ENCODE results near the gene CNOT4.
"Not testable (repeated sequence)": the region's sequence is repeated elsewhere in the genome, so short reads cannot be mapped to it uniquely, and the experiment has no call there.

Gene CNOT4

GRCh38 chr7:135326636-135327280, 183.1 kb downstream of the CNOT4 start:
- no peak for ATAC-seq
- peaks cover 11% of the 10 kb centered on the region for H3K27me3 Mint-ChIP-seq
- no peak overlapping the region for H3K27ac Mint-ChIP-seq
- H3K4me1 Mint-ChIP-seq = no peaks in the 10 kb centered on the region
- DNase-seq = no peak
- no peak overlapping the region for H3K4me3 Mint-ChIP-seq
- H3K9me3 Mint-ChIP-seq = peaks cover 30 to 51% of the 10 kb centered on the region in 2 donors

- H3K4me3 Mint-ChIP-seq = no peak overlapping the region
- peaks cover 1% of the 10 kb centered on the region for H3K27me3 Mint-ChIP-seq
- H3K4me1 Mint-ChIP-seq = no peaks in the 10 kb centered on the region
- peaks cover 23 to 32% of the 10 kb centered on the region in 2 donors for H3K9me3 Mint-ChIP-seq
- DNase-seq = no peak
- H3K27ac Mint-ChIP-seq = no peak overlapping the region
- ATAC-seq = no peak
Measured at GRCh38 chr7:135322571-135323340, 187.1 kb downstream of the CNOT4 start.

GRCh38 chr7:135321556-135321955, 188.3 kb downstream of the CNOT4 start:
- H3K4me3 Mint-ChIP-seq = no peak overlapping the region
- H3K4me1 Mint-ChIP-seq = no peaks in the 10 kb centered on the region
- no peaks in the 10 kb centered on the region for H3K27me3 Mint-ChIP-seq
- no peak overlapping the region for H3K27ac Mint-ChIP-seq
- DNase-seq (no peak), ATAC-seq (no peak)
- H3K9me3 Mint-ChIP-seq = peaks cover 18 to 24% of the 10 kb centered on the region in 2 donors

GRCh38 chr7:135320953-135321352, 188.9 kb downstream of the CNOT4 start:
- H3K27ac Mint-ChIP-seq, ATAC-seq, H3K4me3 Mint-ChIP-seq, H3K4me1 Mint-ChIP-seq, H3K27me3 Mint-ChIP-seq, DNase-seq: not testable (repeated sequence)
- H3K9me3 Mint-ChIP-seq = peaks cover 18% of the 10 kb centered on the region in 2 donors

GRCh38 chr7:135320268-135320667, 189.6 kb downstream of the CNOT4 start:
- DNase-seq (no peak), ATAC-seq (no peak)
- no peak overlapping the region for H3K4me3 Mint-ChIP-seq
- H3K27me3 Mint-ChIP-seq = no peaks in the 10 kb centered on the region
- peaks cover 11 to 13% of the 10 kb centered on the region in 2 donors for H3K9me3 Mint-ChIP-seq
- H3K4me1 Mint-ChIP-seq = no peaks in the 10 kb centered on the region
- H3K27ac Mint-ChIP-seq = no peak overlapping the region

- Mint-ChIP-seq H3K4me1 (no peaks in the 10 kb centered on the region), H3K27me3 (no peaks in the 10 kb centered on the region), H3K27ac (no peak overlapping the region), H3K4me3 (no peak overlapping the region), H3K9me3 (no peaks in the 10 kb centered on the region)
- no peak for DNase-seq
- ATAC-seq = no peak
Measured at GRCh38 chr7:135317676-135318325, 192.1 kb downstream of the CNOT4 start.

GRCh38 chr7:135316648-135317313, 193.1 kb downstream of the CNOT4 start:
- DNase-seq = no peak
- Mint-ChIP-seq H3K27ac (no peak overlapping the region), H3K4me1 (no peaks in the 10 kb centered on the region), H3K9me3 (no peaks in the 10 kb centered on the region), H3K4me3 (no peak overlapping the region), H3K27me3 (no peaks in the 10 kb centered on the region)
- ATAC-seq = no peak

- Mint-ChIP-seq H3K9me3 (no peaks in the 10 kb centered on the region), H3K27ac (no peak overlapping the region), H3K27me3 (no peaks in the 10 kb centered on the region), H3K4me3 (no peak overlapping the region), H3K4me1 (no peaks in the 10 kb centered on the region)
- ATAC-seq (no peak), DNase-seq (no peak)
Measured at GRCh38 chr7:135313971-135314370, 195.9 kb downstream of the CNOT4 start.
